Epithelial cell of esophagus (primary cell): ENCODE results near the gene LIPG.
A peak's percentile ranks its signal among the peaks of the same experiment; 100 is the strongest.

Experiments used
- DNase-seq: peaks from one replicate; pipeline ENCODE4 v3.0.0; 2010; ENCODE audit warnings: low read depth
- H3K4me3 ChIP-seq: 2 replicates; pipeline ENCODE4 v1.5.1; 2011; ENCODE audit warnings: mild to moderate bottlenecking, low read length, control low read depth
- TF ChIP-seq, protein P1 (sequence below): IDR thresholded peaks from 2 replicates; pipeline ENCODE4 v1.5.1; 2011; ENCODE audit warnings: low read depth, mild to moderate bottlenecking, low read length, control low read depth, inconsistent platforms; ENCODE audit not compliant: insufficient read depth; ENCODE audit errors: missing control alignments

LIPG gene

DNA sequence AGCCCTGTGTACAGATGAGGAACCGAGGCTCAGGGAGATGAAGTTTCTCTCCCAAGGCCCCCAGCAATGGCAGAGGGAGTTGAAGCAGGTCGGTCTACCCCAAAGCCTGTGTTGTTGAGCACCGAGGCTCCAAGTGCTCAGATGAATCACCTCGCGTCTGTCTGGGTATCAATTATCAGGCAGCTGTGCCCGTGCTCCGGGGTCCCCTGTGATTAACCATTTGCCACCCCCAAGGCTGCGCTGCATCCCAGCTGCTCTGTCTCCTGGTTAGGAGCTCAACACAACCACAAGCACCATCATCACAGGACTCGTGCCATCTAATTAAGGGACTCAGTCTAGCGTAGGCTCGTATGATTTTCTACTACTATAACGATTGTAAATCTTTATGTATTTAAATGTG is 27.1 kb downstream of the LIPG start:
- no peak for DNase-seq
- TF ChIP-seq, protein P1, sequence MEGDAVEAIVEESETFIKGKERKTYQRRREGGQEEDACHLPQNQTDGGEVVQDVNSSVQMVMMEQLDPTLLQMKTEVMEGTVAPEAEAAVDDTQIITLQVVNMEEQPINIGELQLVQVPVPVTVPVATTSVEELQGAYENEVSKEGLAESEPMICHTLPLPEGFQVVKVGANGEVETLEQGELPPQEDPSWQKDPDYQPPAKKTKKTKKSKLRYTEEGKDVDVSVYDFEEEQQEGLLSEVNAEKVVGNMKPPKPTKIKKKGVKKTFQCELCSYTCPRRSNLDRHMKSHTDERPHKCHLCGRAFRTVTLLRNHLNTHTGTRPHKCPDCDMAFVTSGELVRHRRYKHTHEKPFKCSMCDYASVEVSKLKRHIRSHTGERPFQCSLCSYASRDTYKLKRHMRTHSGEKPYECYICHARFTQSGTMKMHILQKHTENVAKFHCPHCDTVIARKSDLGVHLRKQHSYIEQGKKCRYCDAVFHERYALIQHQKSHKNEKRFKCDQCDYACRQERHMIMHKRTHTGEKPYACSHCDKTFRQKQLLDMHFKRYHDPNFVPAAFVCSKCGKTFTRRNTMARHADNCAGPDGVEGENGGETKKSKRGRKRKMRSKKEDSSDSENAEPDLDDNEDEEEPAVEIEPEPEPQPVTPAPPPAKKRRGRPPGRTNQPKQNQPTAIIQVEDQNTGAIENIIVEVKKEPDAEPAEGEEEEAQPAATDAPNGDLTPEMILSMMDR, result no peak

GRCh38 chr18:49590608-49591007 is 28.8 kb downstream of the LIPG start:
- TF ChIP-seq, protein P1, result no peak
- DNase-seq, result no peak
- no peak overlapping the region for H3K4me3 ChIP-seq

More for the DNA sequence above, 27.1 kb downstream of the LIPG start:
- no peak overlapping the region for H3K4me3 ChIP-seq

GRCh38 chr18:49591271-49591670 is 29.4 kb downstream of the LIPG start:
- peak; percentile 29 for DNase-seq
- no peak overlapping the region for H3K4me3 ChIP-seq
- TF ChIP-seq, protein P1, result no peak

DNA sequence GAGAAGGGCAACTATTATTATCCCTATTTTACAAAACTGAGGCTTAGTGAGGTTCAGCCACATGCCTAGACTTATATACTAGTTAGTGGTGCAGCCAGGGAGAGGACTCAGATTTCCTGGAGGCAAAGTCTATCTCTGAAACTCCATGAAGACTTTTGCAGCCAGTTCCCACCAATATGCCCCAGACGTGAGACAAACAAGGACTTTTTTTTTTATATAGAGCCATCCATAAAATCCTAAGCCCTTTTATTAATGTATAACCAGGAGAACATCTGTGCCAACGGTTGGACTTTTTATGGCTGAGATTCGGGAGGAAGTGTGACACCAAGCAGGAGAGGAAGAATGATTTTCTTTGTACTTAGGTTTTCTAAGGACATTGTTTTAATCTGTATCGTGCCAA is 29.9 kb downstream of the LIPG start:
- DNase-seq, result no peak
- TF ChIP-seq, protein P1, result no peak

GRCh38 chr18:49596687-49597086 is 34.8 kb downstream of the LIPG start:
- TF ChIP-seq, protein P1, result no peak
- H3K4me3 ChIP-seq, result no peak overlapping the region
- no peak for DNase-seq

More for the DNA sequence above, 29.9 kb downstream of the LIPG start:
- H3K4me3 ChIP-seq, result no peak overlapping the region

GRCh38 chr18:49597157-49597931 is 35.5 kb downstream of the LIPG start:
- no peak overlapping the region for H3K4me3 ChIP-seq
- DNase-seq, result peak; percentile 40
- TF ChIP-seq, protein P1, result no peak

- no peak overlapping the region for H3K4me3 ChIP-seq
Measured at GRCh38 chr18:49601211-49601610, 39.4 kb downstream of the LIPG start.

More at GRCh38 chr18:49601211-49601610, 39.4 kb downstream of the LIPG start:
- TF ChIP-seq, protein P1, result no peak
- DNase-seq, result no peak
